GM21576 (cell line): ENCODE data around the gene SERPINA1.

Experiments
- ATAC-seq: cut with Tn5 transposase; IDR thresholded peaks from one replicate; pipeline ENCODE4 v1.9.1; 2021; ENCODE audit warnings: mild to moderate bottlenecking, moderate library complexity; ENCODE audit not compliant: unreplicated experiment

The SERPINA1 gene

DNA sequence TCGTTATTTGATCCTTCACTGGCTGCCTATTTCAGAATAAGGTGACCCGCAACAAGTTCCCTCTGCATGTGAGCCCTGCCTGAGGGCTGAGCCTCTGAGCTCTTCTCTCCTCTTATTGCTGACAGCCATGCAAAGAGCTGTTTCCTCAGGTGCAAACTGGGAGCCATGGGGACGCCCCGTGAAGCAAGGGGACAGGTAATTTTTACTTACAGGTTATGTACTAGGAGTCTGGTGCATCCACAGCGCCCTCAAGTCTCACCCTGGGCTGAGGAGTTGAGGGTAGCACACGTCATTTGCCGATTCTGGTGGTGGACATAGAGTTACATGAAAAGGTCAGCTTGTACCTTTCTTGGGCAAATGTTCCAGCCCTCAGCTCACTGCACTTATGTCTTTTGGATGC lies 39.1 kb downstream of the SERPINA1 start:
- ATAC-seq = no peak

DNA sequence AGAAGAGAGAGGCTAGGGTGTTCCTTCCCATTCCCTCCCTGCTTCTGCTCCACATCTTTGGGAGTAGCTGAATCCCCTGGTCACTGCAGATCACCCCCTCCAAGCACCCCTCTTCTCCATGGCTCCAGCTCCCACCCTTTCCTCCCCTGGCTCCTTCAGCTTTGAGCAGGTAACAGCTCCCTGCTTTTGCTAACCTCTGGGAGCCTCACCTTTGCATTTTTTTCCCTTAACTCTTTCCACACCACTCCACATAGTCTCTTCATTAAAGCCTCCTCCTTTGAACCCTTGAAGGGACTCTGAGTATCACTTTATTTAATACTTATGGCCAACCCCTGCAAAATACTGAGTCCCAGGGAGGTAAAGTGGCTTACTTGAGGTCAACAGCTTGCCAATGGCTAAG lies 39.6 kb downstream of the SERPINA1 start:
- ATAC-seq = no peak

DNA sequence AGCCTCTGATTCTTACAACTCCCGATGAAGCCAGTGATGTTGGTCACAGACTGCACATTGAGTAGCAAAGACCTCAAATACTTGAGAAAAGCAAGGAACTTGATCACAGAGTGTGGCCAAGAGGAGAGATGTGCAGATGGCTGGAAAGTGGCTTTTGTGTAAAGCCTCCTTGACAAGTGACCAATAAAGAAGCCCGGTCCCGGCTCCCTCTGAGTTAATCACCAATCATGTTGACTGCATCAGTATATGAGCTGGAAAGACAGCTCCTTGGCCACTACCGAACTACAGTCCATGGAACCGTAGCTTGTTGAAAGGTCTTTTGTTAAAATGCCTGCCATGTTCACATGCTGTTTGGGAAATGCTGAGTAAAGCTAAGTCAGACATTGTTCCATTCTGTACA lies 41.6 kb downstream of the SERPINA1 start:
- peak; percentile 16 for ATAC-seq

DNA sequence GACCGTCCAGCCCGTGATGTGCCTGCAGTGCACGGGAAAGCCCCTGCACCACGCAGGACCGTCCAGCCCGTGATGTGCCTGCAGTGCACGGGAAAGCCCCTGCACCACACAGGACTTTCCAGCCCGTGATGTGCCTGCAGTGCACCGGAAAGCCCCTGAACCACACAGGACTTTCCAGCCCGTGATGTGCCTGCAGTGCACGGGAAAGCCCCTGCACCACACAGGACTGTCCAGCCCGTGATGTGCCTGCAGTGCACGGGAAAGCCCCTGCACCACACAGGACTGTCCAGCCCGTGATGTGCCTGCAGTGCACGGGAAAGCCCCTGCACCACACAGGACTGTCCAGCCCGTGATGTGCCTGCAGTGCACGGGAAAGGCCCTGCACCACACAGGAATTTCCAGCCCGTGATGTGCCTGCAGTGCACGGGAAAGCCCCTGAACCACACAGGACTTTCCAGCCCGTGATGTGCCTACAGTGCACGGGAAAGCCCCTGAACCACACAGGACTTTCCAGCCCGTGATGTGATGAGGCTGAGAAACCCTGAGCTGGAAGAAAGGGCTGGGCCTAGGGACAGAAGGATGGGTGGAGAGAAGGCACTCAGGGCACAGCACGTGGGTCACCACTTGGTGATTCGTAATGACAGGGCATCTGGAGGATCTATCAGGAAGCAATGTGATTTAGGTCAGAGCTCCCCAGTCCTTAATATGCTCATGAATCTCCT lies 42.2 kb downstream of the SERPINA1 start:
- ATAC-seq = peak; percentile 51

DNA sequence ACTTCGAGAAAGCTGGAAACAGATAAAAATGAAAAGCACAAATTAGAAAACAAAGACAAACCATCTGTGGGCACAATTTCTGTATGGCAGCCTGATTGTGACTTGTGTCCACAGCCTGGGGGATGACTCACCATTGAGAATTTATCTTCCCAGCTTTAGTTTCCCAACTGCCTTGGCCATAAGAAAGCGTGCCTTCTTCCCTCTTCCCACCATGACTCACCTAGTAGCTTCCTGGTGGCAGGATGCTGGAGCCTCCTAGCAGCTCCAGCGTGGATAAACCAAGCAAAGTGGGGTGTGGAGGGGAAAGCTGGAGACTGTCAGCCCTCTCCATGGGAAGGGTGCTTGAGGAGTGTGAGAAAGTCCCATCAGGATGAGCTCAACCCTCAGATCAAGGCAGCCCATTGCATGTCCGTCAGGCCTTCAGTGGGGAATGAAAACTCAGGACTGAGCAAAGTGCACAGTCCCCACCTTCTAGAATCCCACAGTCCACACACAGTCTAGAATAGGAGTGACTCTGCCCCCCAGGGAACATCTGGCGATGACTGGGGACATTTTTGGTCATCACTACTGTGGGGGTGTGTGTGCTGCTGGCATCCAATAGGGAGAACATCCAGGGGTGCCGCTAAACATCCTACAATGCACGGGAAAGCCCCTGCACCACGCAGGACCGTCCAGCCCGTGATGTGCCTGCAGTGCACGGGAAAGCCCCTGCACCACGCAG lies 42.9 kb downstream of the SERPINA1 start:
- ATAC-seq = no peak

DNA sequence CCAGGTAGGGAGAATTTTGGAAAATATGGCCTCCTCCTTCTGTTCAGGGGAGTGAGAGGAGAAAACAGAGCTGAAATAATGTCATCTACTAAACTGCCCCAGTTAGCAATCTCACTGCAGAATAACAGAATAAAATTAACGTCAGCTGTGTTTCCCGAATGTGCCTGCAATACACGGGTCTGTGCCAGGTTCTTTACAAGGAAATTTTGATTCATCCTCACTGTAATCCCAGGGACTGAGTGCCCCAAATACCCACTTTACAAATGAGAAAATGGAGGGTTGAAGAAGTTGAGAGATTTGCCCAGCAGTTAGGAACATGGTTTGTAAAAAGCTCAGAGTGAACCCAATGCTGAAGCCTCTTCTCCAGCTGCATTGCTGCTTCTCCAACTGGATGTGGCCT lies 44.0 kb downstream of the SERPINA1 start:
- ATAC-seq = no peak

DNA sequence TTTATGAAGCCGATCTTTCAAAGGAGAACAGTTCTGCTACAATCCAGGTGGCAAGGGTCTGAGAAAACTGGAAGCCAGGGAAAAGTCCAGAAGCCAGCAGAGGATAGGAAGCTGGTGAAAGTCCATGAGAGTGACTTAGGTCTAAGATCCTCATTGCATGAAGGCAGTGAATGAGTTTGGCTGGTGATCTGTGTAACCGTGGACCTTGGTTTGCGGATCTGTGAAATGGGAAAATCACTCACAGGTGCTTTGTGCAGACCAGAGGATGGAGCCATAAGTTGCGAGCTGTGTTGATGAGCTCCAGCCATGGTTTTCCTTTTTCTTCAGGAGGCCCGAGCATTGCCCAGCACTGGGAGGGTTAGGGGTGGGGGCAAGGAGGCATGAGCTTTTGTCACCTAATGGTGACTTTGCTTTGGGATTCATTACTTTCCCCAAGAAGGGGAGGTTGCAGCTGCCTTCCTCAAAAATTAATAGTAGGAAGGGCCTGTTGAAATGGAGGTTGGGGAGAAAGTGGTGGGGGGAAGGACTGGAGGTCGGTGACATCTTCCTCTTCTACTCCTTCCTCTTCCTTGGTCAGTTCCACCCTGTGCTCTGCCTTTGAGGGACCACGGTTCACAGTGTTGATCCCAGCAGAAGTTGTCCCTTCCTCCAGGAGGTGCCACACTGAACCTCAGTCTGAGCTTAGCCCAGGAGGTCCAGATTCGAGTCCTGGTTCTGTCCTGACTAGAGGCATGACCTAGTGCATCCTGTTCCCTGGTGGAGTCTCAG lies 45.0 kb downstream of the SERPINA1 start:
- no peak for ATAC-seq

DNA sequence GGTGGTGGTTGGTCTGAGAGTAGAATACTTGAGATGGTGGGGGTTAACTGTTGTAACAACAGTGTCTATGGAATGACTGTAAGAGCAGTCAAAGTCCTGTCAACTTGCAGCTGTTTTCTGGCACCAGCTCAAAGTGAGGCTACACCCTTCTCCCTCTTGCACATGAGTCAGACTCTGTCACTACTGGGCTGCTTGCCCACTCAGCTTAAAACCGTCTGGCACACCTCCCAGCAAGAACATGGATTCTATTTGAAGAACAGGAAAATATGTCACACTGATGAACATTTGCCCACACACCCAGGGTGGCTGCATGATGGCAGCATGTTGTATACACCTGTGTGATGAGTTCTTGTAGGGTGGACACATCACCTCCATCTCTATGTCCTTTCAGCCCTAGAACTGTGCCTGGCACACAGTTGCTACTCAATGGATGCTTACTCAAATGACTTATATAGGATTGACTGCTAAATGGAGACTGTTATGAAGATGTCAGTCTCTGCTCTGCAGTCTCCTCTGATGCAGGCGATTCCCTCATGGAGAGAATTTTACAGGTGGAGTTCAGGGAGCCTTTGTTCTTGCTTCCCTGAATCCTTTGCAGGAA lies 46.0 kb downstream of the SERPINA1 start:
- no peak for ATAC-seq

DNA sequence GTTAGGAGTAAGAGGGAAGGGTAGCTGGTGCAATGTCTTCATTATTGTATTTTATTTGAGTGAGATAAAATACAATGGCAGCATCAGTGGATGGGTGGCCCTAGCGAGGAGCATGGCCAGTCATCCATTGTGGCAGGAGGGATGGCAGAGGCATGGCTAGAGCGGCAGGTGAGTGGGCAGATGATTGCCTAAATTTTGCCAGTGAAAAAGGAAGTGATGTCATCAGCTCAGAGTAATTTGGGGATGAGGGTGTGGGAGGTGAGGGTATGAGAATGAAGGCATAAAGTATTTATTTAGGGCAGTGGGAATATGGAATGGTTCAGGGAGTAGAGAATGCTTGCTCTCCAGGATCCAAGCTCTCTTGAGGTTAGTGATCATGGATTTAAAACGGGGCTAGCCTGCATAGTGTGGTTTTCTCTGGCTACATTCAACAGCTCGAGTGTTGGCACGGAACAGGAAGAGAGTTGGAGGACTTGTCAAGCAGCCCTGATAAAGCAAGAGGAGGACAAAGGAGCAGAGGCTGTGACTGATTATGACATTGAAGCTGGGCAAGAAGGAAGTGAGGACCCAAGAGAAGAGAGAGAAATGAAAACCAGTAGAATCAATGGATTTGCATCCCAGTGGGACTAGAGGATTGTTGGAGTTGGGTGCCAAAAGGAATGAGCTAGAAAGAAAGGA lies 46.6 kb downstream of the SERPINA1 start:
- ATAC-seq = no peak

DNA sequence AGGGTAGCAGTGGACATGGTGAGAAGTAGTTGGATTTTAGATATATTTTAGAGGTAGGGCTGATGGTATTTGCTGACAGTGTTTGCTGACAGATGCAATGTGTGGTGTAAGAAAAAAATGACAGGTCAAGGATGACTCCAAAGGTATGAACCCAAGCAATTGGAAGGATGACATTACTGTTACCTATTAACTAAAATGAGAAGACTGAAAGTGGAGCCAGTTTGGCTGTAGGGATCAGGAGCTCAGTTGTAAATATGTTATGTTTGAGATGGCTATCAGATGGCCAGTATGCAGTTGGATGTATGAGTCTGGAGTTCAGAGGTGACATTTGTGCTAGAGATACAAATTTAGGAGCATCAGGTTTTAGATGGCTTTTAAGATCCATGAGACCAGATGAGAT lies 47.9 kb downstream of the SERPINA1 start:
- ATAC-seq = no peak

DNA sequence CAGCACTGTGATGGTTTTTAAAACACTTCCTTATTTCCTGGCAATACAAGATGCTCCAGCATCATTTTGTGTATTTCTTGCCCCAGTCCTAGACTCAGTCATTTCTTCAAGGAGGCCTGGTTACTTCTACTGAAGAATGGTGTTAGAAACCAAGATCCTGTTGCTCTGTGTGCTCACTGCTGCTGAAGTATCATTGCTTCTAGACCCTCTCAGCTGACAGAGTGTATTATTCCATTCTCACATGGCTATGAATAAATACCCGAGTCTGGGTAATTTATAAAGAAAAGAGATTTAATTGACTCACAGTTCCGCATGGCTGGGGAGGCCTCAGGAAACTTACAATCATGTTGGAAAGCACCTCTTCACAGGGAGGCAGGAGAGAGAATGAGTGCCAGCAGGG lies 50.4 kb downstream of the SERPINA1 start:
- ATAC-seq = no peak

DNA sequence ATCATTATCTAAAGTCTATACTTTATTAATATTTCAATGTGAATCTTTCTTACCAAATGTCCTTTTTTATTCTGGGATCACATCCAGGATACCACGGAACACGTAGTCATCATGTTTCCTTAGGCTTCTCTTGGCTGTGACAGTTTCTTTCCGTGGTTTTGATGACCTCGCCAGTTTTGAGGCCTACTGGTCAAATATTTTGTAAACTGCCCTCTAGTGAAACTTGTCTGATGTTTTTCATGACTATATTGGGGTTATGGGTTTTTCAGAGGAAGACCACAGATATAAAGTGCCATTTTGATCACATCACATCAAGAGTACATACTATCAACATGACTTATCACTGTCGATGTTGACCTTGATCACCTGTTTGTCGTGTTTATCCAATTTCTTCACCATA lies 51.1 kb downstream of the SERPINA1 start:
- ATAC-seq = no peak

DNA sequence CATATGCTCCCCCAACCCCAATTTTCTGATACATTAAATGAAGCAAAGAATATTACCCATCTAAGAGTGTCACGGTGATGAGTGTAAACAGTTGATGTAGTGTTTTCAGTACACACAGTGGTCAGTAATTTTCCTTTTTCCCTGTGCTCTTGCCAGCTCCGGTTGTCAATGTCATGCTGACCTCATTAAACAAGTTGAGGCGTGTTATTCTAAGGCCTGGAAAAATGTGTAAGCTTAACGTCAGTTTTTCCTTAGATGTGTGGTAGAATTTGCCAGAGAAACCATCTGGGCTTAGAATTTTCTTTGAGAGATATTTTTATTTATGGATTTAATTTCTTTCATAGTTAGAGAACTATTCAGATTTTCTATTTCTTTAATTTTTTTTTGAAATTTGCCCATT lies 53.5 kb downstream of the SERPINA1 start:
- ATAC-seq = no peak

DNA sequence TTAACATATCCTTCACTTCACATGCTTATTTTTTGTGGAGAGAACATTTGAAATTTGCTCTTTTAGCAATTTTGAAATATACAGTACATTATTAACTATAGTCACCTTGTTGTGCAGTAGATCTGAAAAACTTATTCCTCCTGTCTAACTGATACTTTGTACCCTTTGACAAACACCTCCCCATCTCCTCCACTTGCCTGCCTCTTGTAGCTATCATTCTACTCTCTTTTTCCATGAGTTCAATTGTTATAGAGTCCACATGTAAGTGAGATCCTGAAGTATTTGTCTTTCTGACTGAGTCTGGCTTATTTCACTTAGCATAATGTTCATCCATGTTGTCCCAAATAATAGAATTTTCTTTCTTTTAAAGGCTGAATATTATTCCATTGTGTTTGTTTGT lies 55.8 kb downstream of the SERPINA1 start:
- ATAC-seq = no peak

DNA sequence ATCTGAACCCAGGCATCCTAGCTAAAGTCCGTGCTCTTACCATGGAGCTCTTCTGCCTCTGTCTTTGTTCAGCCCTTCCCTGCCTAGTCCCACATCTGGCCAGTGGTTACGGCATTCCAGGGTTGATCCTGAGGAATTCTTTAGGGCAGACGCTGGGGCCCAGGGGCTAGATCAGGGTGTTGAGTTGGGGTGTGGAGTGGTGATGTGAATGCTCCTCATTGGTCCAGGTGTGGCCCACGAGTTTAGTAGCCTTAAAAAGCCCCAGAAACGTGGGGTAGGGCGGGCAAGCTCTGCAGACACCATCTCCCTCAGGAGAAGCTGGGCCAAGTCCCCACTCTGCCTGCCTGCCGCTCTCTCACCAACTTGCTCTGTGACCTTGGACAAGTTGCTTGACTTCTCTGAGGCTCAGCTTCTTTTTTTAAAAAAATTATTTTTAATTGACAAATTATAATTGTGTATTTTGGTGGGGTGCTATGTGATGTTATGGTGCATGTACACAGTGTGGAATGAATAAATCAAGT lies 56.3 kb downstream of the SERPINA1 start:
- ATAC-seq = no peak

DNA sequence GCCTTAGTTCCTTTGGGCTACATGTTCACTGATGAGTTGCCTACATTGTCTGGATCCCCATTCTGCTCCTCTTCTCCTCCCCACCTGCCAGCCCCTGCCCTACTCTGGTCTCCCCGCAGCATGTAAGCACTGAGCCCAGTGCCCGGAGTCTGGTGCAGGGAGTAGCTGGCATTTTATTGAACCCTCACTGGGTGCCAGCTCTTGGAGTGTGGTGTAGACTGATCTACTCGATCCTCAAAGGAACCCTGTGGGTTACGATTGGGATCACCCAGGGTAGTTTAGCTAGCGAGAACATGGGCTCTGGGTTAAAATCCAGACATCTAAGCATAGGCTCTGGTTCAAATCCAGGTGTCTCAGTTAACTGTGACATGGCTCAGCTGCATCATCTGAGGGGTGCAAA lies 56.9 kb downstream of the SERPINA1 start:
- ATAC-seq = no peak

DNA sequence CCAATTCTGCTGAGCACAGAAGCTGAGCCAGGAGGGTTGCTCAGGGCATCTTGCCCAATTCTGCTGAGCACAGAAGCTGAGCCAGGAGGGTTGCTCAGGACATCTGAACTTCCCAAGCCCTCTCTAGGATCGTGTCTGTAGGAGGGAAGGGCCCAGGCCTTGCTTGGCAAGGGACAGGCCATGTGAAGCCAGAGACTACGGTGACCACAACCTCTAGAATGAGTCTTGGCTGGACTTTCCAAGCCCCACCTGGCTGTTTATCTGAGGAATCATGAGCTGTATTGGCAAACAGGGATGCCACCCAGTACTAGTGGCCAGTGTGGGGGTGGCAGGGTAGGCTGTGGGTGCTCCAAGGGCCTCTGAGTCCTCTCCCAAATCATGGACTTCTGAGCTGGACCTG lies 57.5 kb downstream of the SERPINA1 start:
- ATAC-seq = no peak

DNA sequence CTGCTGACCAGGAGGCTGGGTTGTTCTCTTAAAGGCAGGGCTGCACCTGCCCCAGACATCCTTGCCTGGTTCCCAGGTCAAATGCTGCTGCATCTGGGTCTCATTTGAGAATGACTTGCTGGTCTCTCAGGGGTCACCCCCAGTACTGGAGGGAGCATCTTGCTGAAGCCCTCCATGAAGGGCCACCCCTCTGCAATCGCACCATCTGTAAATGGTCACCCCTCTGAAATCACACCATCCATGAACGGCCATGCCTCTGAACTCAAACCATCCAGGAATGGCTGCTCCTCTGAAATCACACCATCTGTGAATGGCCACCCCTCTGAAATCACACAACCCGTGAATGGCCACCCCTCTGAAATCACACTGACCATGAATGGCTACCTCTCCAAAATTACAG lies 58.0 kb downstream of the SERPINA1 start:
- no peak for ATAC-seq

DNA sequence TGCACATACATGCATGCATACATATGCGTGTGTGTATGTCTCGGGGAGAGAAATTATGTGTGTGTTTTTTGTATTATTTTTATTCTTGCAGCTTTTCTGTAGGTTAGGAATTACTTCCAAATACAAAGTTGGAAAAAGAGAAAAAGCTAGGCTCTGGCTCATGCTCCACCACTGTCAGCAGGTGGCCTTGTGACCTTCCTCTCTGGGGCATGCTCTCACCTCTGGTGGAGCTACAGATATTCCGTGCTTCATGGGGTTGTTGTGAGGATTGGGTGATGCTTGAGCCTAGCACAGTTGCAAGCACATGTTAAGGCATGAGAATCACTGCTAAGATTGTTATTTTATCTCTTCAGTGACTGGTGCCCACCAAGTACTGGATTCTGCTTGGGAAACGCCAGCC lies 58.5 kb downstream of the SERPINA1 start:
- ATAC-seq = no peak

DNA sequence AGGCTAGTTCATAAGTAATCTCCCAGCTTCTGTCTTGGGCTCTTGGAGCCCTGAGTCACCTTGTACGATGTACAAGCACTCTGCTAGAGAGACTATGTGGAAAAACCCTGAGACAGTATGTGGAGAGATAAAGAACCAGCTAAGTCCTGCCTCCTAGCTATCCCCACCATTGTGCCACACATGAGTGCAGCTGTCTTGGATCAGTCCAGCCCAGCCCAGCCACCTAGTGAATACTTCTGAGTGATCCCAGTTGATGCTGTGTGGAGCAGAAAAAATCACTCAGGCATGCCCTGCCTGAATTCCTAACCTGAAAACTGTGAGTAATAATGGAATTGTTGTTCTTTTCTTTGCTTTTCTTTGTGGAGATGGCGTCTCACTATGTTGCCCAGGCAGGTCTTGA lies 60.2 kb downstream of the SERPINA1 start:
- no peak for ATAC-seq
